T-helper 1 cell treated with Interleukin-12 subunit alpha and Interleukin-12 subunit beta and Interleukin-4 antibody, amounts not matched to agents 30 ng/mL and 1 ng/mL, for 36 hours (primary cell): Measurements from ENCODE around the gene CAPG. TPM values are rescaled to one million over a fixed set of nuclear protein-coding genes. Genes with fewer than 3 reads are reported as not detected.
"Not testable (repeated sequence)": the region's sequence is repeated elsewhere in the genome, so short reads cannot be mapped to it uniquely, and the experiment has no call there.

Experiments
- intact Hi-C: fragments of 100-400 bp; cut with micrococcal nuclease; formaldehyde crosslinking; loops from one replicate; pipeline ENCODE4 v1.15.1; 2024
- total RNA-seq: library from RNA; stranded (reverse); gene quantifications from 2 replicates; pipeline ENCODE4 v1.2.3, GENCODE V29; 2022

Gene CAPG
- total RNA-seq, 1 donor from 2014 or later, result 181 TPM

- intact Hi-C loops, result no loop called here
These were observed 11.3 kb upstream of the CAPG start for GRCh38 chr2:85421260-85422071.

GRCh38 chr2:85420536-85421259 lies 10.5 kb upstream of the CAPG start:
- intact Hi-C loops, result loop anchor here (1.0 kb wide), 5 partner anchors 29 to 394 kb away; partner anchors contain the start of gene RNF181

GRCh38 chr2:85419009-85419675 lies 9.0 kb upstream of the CAPG start:
- intact Hi-C loops, result loop anchor here (5.0 kb wide), 1 partner anchor 773 kb away; no protein-coding TSS in a partner anchor

- intact Hi-C loops, result loop anchor here (1.0 to 5.0 kb wide), 10 partner anchors 8 to 774 kb away; partner anchors contain the start of genes C2orf68, CAPG, ELMOD3 and GGCX
These were observed 8.2 kb upstream of the CAPG start, which contains the start of gene SH2D6 for GRCh38 chr2:85418132-85419008. Gene SH2D6 (plus strand): TSS chr2:85418714. CDS start chr2:85429466, 10,752 bp downstream.

GRCh38 chr2:85415980-85416650 lies 5.9 kb upstream of the CAPG start:
- intact Hi-C loops, result loop anchor here (5.0 kb wide), 1 partner anchor 776 kb away; no protein-coding TSS in a partner anchor

GRCh38 chr2:85414761-85415553 lies 4.8 kb upstream of the CAPG start:
- intact Hi-C loops, result loop anchor here (5.0 kb wide), 1 partner anchor 777 kb away; no protein-coding TSS in a partner anchor

GRCh38 chr2:85414421-85414759 lies 4.2 kb upstream of the CAPG start:
- intact Hi-C loops, result not testable (repeated sequence)

GRCh38 chr2:85413592-85414420 lies 3.6 kb upstream of the CAPG start:
- intact Hi-C loops, result no loop called here

- intact Hi-C loops, result no loop called here
These were observed 1.2 kb upstream of the CAPG start for GRCh38 chr2:85411405-85411748.

- intact Hi-C loops, result loop anchor here (1.0 kb wide), 1 partner anchor 8 kb away; the partner anchor contains the start of gene SH2D6
These were observed 628 bp upstream of the CAPG start for GRCh38 chr2:85410584-85411404.

- intact Hi-C loops, result no loop called here
These were observed 4.7 kb downstream of the CAPG start for GRCh38 chr2:85405201-85406059.

- intact Hi-C loops, result no loop called here
These were observed 8.3 kb downstream of the CAPG start for GRCh38 chr2:85401844-85402243.

- intact Hi-C loops, result no loop called here
These were observed 8.7 kb downstream of the CAPG start for GRCh38 chr2:85401464-85401805.

- intact Hi-C loops, result no loop called here
These were observed 9.4 kb downstream of the CAPG start for GRCh38 chr2:85400541-85401463.

GRCh38 chr2:85400023-85400422 lies 10.1 kb downstream of the CAPG start:
- intact Hi-C loops, result no loop called here

GRCh38 chr2:85399183-85399455 lies 11.0 kb downstream of the CAPG start:
- intact Hi-C loops, result no loop called here
